GM19035 (cell line): ENCODE measurements around the gene ZNF691.
"Not testable (repeated sequence)": the region's sequence is repeated elsewhere in the genome, so short reads cannot be mapped to it uniquely, and the experiment has no call there.

Experiments used
- ATAC-seq: cut with Tn5 transposase; IDR thresholded peaks from one replicate; pipeline ENCODE4 v1.9.1; 2021; ENCODE audit not compliant: unreplicated experiment

Gene ZNF691

DNA sequence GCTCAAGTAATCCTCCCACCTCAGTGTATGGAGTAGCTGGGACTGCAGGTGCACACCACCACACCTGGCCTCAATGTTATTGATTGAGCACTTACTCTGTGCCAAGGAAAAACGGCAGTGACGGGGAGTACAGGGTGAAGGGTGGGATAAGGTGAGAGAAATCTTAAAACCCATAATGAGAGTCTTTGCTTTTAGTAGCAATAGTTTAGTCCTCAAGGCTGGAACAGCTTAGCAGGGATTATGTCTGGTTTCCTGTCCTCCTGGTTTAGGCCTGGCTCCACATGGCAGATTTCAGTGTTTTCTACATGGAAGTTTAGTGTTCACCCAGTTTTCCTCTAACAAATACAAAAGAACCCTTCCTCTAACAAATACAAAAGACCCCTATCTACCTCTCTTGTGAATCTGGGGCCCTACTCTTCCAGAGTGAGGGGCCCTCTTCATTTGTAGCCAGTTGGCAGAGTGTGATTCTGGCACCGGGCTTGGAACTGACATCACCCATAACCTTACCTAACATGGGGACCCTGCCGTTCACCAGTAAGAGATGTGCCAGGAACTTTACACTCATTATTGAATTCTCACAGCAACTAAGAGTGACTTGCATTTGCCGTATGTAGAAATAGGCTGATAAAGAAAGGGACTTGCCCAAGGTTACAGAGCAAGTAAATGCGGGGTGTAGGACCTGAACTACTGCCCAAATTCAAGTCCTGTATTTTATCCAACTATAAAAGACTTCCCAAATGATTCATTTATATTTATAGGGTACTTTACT lies 6.9 kb downstream of the ZNF691 start:
- ATAC-seq, result no peak

DNA sequence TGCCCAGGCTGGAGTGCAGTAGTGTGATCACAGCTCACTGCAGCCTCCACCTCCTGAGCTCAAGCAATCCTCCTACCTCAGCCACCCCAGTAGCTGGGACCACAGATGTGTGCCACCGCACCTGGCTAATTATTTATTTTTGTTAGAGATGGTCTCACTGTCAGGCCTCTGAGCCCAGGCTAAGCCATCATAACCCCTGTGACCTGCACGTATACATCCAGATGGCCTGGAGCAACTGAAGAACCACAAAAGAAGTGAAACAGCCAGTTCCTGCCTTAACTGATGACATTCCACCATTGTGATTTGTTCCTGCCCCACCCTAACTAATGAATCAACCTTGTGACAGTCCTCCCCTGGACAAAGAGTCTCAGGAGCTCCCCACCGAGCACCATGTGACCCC lies 10.1 kb downstream of the ZNF691 start:
- ATAC-seq, result not testable (repeated sequence)

GRCh38 chr1:42859366-42859765 lies 13.0 kb downstream of the ZNF691 start:
- not testable (repeated sequence) for ATAC-seq

DNA sequence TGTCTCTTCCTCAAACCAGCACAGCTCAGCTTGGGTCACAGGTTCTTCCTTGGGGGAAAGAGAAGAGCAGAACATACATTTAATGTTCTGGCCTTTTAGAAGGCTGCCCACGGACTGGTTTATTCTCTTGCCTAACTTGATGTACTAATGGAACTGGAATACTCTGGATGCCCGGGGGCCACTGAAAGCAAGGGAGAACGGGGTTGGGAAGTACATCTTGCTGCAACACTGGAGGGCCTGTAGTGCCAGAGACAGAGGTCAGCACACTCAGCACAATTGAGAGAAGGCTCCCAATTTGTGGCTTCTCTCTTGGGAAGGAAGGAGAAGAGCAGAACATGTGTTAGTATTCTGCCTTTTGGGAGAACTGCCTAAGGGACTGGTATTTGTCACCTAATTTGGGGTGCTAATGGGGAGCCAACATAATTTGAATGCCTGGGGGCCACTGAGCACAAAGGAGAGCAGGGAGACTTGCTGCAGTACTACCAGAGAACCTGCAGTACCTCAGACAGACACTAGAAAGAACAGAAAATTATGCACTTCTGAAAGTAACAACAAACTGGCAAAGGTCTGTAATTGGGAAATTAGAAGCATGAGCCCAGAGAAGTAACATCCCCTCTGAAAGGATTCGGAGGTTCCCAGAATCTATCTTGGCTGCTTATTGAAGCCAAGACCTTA lies 14.1 kb downstream of the ZNF691 start:
- no peak for ATAC-seq

- ATAC-seq, result no peak
Observed at GRCh38 chr1:42861014-42861399, 14.6 kb downstream of the ZNF691 start.

DNA sequence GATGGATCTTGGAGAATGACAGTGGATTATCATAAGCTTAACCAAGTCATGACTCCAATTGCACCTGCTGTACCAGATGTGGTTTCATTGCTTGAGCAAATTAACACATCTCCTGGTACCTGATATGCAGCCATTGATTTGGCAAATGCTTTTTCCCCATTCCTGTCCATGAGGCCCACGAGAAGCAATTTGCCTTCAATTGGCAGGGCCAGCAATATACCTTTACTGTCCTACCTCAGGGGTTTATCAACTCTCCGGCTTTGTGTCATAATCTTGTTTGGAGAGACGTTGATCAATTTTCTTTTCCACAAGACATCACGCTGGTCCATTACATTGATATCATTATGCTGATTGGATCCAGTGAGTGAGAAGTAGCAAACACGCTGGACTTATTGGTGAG lies 20.1 kb downstream of the ZNF691 start:
- no peak for ATAC-seq

DNA sequence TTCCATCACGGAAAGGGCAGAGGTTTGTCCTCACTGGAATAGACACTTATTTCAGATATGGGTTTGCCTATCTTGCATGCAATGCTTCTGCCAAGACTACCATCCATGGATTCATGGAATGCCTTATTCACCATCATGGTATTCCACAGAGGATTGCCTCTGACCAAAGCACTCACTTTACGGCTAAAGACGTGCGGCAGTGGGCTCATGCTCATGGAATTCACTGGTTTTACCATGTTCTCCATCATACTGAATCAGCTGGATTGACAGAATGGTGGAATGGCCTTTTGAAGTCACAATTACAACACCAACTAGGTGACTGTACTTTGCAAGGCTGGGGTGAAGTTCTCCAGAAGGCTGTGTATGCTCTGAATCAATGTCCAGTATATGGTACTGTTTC lies 22.1 kb downstream of the ZNF691 start:
- ATAC-seq, result not testable (repeated sequence)

- not testable (repeated sequence) for ATAC-seq
Observed at GRCh38 chr1:42869254-42869653, 22.8 kb downstream of the ZNF691 start.

DNA sequence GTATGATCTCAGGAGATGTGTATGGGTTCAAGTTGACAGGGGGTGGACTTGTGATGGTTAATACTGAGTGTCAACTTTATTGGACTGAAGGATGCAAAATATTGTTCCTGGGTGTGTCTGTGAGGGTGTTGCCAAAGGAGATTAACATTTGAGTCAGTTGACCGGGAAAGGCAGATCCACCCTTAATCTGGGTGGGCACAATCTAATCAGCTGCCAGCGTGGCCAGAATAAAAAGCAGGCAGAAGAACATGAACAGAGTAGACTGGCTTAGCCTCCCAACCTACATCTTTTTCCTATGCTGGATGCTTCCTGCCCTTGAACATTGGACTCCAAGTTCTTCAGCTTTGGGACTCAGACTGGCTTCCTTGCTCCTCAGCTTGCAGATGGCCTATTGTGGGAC lies 23.3 kb downstream of the ZNF691 start:
- ATAC-seq, result not testable (repeated sequence)

- not testable (repeated sequence) for ATAC-seq
Observed at GRCh38 chr1:42873108-42873507, 26.7 kb downstream of the ZNF691 start.

GRCh38 chr1:42873670-42874069 lies 27.3 kb downstream of the ZNF691 start:
- ATAC-seq, result no peak

DNA sequence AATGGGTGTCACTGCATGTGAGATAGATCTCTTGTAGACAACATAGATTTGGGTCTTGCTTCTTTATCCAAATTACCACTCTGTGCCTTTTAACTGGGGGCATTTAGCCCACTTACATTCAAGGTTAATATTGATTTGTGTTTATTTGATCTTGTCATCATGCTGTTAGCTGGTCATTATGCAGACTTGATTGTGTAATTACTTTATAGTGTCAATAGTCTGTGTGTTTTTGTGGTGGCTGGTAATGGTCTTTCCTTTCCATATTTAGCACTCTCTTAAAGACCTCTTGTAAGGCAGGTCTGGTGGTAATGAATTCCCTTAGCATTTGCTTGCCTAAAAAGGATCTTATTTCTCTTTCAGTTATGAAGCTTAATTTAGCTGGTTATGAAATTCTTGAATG lies 29.6 kb downstream of the ZNF691 start:
- no peak for ATAC-seq

DNA sequence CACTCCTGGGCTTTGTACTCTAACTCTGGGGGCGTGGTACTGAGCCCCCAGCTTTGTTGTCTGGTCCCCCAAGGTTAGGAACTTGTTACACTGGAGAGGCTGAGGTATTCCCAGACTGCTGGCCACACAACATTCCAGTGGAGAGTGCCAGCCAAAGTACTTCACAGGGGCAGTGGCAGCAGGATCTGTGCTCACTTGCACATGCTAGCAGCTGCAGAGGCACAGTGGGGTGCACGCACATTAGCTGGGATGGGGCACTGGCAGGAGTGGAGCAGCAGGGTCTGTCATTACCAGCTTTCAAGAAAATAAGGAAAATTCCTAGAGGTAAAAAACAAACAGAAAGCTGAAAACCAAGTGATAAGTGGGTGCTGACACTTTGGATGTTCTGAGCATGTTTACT lies 31.0 kb downstream of the ZNF691 start:
- no peak for ATAC-seq

DNA sequence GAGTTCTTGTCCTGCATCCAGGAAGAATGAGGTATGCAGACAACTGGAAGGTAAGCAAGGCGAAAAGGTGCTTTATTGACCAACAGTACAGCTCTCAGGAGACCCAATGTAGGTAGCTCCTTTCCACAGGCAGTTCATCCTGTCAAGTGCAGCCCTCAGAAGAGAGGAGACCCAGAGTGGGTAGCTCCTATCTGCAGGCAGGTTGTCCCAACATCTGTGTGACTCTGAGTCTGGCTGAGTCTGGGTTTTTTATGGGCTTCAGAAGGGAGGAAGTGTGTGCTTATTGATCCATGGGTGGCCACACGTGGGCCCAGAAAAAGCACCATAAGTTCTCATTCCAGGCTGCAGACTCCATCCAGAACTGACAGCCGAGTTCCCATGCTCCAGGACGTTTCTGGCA lies 34.0 kb downstream of the ZNF691 start:
- ATAC-seq, result no peak

DNA sequence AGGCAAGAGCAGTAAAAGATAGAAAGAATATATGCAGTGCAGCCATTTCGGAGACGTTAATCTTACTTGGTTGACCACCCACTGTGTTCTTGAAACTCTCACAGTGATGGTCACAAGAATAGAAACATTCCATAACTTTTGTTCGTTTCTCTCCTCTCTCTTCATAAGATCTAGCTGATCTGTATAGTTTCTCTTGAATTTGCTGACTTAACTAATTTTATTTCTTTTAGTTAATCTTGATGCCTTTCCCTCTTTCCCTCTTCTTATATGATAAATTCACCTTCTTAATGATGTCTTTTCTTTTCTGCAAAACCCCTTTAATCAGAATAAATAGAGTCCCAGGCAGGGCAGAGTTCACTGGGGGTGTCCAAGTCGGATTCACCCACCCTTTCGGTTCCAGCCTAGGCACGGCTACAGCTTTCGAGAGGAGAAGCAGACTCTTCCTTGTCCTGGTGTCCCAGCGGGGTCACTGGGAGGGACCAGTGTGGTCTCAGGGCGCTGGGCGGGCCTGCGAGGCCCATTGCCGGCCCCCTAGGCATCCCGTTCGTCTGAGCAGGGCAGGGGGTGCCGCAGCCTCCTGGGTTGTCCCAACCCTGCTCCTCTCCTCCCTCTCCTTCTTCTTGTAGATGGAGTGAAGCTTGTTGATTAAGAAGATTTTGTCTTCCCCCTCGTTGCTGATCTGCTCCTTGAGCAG lies 39.8 kb downstream of the ZNF691 start:
- ATAC-seq, result no peak

GRCh38 chr1:42886800-42887199 lies 40.4 kb downstream of the ZNF691 start:
- ATAC-seq, result no peak

GRCh38 chr1:42887366-42887765 lies 41.0 kb downstream of the ZNF691 start:
- no peak for ATAC-seq

DNA sequence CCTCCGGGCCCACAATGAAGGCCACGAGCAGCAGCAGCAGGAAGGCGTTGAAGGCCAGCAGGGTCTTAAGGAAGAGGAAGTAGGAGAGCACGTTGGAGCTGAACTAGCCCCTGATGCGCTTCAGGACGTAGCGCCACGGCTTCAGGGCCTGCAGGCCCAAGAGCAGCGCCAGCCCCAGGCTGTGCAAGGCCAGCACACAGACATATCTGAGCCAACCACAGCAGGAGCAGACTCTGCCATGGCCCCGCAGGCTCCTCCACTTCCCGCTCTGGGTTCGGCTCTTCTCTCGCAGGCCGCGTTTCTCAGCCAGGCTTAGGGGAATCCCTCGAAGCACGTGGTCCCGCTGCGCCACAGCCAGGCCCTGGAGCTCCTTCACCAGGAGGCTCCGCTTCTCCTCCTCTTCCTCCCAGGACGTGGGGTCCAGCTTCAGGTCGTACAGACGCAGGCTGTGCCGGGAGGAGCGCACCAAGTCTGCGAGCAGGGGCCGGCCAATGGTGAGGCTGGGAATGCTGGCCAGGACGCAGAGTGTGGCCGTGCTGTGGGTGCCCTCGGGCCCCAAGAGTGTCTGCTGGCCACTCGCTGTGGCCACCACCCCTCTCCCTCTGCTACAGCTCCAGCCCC lies 41.7 kb downstream of the ZNF691 start:
- ATAC-seq, result no peak

- ATAC-seq, result no peak
Observed at GRCh38 chr1:42889264-42889663, 42.9 kb downstream of the ZNF691 start.

GRCh38 chr1:42891465-42892138 lies 45.2 kb downstream of the ZNF691 start:
- no peak for ATAC-seq

DNA sequence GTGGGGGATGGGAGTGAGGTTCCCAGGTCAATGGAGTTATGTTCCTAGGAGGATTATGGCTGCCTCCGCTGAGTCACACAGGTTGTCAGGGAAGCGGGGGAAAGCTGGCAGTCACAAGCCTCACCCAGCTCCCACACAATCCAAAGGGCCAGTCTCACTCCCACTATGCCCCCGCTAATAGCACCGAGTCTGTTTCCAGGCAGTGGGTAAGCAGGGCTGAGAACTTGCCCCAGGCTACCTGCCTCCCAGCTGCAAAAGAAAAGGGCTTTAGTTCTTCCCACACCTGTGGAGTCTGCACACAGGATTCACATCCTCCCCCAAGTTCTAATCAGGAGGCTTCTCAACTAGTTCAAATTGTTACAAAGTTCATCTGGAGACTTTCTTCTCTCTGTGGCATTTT lies 53.5 kb downstream of the ZNF691 start:
- not testable (repeated sequence) for ATAC-seq
